ENCODE results near the gene CTDP1.

GRCh38 chr18:79753391-79753851 lies 73.8 kb downstream of the CTDP1 start:
- TF ChIP-seq, protein P1, sequence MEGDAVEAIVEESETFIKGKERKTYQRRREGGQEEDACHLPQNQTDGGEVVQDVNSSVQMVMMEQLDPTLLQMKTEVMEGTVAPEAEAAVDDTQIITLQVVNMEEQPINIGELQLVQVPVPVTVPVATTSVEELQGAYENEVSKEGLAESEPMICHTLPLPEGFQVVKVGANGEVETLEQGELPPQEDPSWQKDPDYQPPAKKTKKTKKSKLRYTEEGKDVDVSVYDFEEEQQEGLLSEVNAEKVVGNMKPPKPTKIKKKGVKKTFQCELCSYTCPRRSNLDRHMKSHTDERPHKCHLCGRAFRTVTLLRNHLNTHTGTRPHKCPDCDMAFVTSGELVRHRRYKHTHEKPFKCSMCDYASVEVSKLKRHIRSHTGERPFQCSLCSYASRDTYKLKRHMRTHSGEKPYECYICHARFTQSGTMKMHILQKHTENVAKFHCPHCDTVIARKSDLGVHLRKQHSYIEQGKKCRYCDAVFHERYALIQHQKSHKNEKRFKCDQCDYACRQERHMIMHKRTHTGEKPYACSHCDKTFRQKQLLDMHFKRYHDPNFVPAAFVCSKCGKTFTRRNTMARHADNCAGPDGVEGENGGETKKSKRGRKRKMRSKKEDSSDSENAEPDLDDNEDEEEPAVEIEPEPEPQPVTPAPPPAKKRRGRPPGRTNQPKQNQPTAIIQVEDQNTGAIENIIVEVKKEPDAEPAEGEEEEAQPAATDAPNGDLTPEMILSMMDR (conservative IDR thresholded peaks at IDR 0.05; ENCODE audit: low read depth, low read length), result no peak
- TF ChIP-seq EZH2 (IDR thresholded peaks at IDR 0.05; ENCODE audit: low read length, unreplicated experiment), result no peak
